ENCODE results near the gene DCLK2. TPM values are rescaled to one million over a fixed set of nuclear protein-coding genes. Genes with fewer than 3 reads are reported as not detected.

The DCLK2 gene
- total RNA-seq, 2 experiments from 2014 or later, result not detected

DNA sequence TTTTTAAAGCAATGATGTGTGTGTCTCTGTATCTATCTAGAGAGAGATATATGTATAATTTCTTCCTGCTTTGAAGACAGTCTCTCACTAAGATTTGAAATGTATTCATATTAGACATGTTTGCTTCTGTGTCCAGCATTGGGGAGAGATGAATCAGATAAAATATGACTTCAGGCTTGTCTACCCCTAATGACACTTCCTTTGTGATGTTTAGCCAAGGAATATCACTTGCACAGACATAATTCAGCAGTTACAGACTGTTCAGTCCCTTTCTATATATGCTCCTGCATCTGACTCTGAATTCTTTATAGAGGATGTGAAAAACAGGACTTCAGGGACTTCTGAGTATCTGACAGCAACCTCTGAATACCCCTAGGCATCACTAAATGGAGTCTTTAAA, 158.4 kb downstream of the DCLK2 start:
- TF ChIP-seq, protein P1, sequence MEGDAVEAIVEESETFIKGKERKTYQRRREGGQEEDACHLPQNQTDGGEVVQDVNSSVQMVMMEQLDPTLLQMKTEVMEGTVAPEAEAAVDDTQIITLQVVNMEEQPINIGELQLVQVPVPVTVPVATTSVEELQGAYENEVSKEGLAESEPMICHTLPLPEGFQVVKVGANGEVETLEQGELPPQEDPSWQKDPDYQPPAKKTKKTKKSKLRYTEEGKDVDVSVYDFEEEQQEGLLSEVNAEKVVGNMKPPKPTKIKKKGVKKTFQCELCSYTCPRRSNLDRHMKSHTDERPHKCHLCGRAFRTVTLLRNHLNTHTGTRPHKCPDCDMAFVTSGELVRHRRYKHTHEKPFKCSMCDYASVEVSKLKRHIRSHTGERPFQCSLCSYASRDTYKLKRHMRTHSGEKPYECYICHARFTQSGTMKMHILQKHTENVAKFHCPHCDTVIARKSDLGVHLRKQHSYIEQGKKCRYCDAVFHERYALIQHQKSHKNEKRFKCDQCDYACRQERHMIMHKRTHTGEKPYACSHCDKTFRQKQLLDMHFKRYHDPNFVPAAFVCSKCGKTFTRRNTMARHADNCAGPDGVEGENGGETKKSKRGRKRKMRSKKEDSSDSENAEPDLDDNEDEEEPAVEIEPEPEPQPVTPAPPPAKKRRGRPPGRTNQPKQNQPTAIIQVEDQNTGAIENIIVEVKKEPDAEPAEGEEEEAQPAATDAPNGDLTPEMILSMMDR (IDR thresholded peaks at IDR 0.05), result no peak
- H3K27me3 ChIP-seq (ENCODE audit: control insufficient read depth in 1 of 2, insufficient read depth in 2 of 2, low read length in 2 of 2), result peaks cover 0 to 3% of the 10 kb centered on the region in 2 experiments
- POLR2A ChIA-PET, result no interaction called here
- CTCF ChIA-PET, result no interaction called here
- intact Hi-C loops (cut with DNase I, micrococcal nuclease), result no loop called here
- Mint-ChIP-seq H3K27ac (no peak overlapping the region), H3K36me3 (ENCODE audit: low read depth) (no peaks in the 10 kb centered on the region), H3K27me3 (peaks cover 11% of the 10 kb centered on the region), H3K4me1 (ENCODE audit: low read depth) (no peaks in the 10 kb centered on the region), H3K9me3 (no peaks in the 10 kb centered on the region), H3K4me3 (no peak overlapping the region)
- DNase-seq (no peak), ATAC-seq (ENCODE audit: poor library complexity) (no peak)
- H3K4me1 ChIP-seq (ENCODE audit: insufficient read depth, low read length), result no peaks in the 10 kb centered on the region
- H3K9me3 ChIP-seq (ENCODE audit: control insufficient read depth in 1 of 2, insufficient read depth in 1 of 2, low read length in 2 of 2), result no peaks in the 10 kb centered on the region
- no peak overlapping the region for H3K27ac ChIP-seq (ENCODE audit: low read depth in 1 of 2, low read length in 2 of 2)
- H3K4me3 ChIP-seq (ENCODE audit: low read length), result no peak overlapping the region
- H3K36me3 ChIP-seq (ENCODE audit: insufficient read depth, low read length), result no peaks in the 10 kb centered on the region

DNA sequence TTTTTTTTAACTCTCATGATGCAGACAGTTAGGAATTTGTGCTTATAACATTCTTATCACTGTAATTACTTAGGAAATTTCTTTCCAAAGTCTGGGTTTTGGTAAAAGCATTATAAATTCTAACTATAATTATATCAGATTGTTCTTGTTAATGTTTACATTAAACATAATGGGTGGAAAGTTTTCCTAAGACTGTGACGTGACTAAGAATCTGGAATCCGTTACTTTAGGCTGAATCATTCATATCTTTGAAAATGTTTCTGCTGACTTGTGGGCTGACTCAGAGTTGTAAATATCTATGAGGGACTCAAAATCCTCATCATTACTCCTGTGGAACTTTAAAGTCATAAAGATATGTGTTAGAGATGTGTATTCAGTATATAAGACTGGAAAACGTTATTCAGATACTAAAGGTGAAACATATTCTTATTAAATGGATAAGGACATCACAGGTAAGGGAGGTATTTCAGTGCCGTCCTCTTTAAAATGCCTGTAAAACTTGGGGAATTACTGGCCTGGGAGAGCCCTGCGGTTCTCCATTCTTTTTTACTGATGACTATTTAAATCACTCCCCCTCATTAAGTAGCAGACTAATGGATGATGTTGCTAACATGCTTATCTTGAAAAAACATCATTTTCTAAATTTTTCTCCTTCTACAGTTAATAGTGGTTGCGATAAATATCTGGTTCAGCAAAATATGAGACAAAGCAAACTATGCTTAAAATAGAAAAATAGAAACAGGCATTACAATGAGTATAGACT, 159.0 kb downstream of the DCLK2 start:
- Histone ChIP-seq H3K4me1 (ENCODE audit: insufficient read depth, low read length) (no peaks in the 10 kb centered on the region), H3K36me3 (ENCODE audit: insufficient read depth, low read length) (no peaks in the 10 kb centered on the region), H3K9me3 (ENCODE audit: control insufficient read depth in 1 of 2, insufficient read depth in 1 of 2, low read length in 2 of 2) (no peaks in the 10 kb centered on the region), H3K4me3 (ENCODE audit: low read length) (no peak overlapping the region), H3K27ac (ENCODE audit: low read depth in 1 of 2, low read length in 2 of 2) (no peak overlapping the region), H3K27me3 (ENCODE audit: control insufficient read depth in 1 of 2, insufficient read depth in 2 of 2, low read length in 2 of 2) (peaks cover 0 to 3% of the 10 kb centered on the region in 2 experiments)
- DNase-seq, result no peak
- CTCF ChIA-PET, result no interaction called here
- intact Hi-C loops (cut with DNase I, micrococcal nuclease), result no loop called here
- POLR2A ChIA-PET, result no interaction called here
- Mint-ChIP-seq H3K4me3 (no peak overlapping the region), H3K27ac (no peak overlapping the region), H3K4me1 (ENCODE audit: low read depth) (no peaks in the 10 kb centered on the region), H3K36me3 (ENCODE audit: low read depth) (no peaks in the 10 kb centered on the region), H3K9me3 (no peaks in the 10 kb centered on the region), H3K27me3 (peaks cover 8% of the 10 kb centered on the region)
- ATAC-seq (ENCODE audit: poor library complexity), result no peak
- TF ChIP-seq, protein P1 (IDR thresholded peaks at IDR 0.05), result no peak

DNA sequence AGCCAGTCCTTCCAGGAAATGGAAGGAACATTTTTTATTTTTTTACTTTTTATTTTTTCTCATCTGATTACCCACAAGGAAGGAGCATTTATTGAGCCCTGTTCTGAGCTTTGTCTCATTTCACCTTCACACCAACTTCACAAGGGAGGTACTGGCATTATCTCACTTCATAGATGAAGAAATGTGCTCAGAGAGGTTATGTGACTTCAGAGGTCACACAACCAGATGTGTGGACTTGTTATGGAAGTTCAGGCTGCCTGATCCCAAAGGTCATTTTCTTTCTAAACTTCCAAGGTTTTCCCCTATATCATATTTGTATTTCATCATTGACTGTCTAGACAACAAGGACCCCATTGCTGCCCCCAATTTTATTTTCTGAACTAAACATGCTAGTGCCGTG, 160.3 kb downstream of the DCLK2 start:
- Histone ChIP-seq H3K9me3 (ENCODE audit: control insufficient read depth in 1 of 2, insufficient read depth in 1 of 2, low read length in 2 of 2) (no peaks in the 10 kb centered on the region), H3K27ac (ENCODE audit: low read depth in 1 of 2, low read length in 2 of 2) (no peak overlapping the region), H3K27me3 (ENCODE audit: control insufficient read depth in 1 of 2, insufficient read depth in 2 of 2, low read length in 2 of 2) (peaks cover 0 to 3% of the 10 kb centered on the region in 2 experiments), H3K36me3 (ENCODE audit: insufficient read depth, low read length) (no peaks in the 10 kb centered on the region), H3K4me1 (ENCODE audit: insufficient read depth, low read length) (no peaks in the 10 kb centered on the region), H3K4me3 (ENCODE audit: low read length) (no peak overlapping the region)
- ChIA-PET CTCF (no interaction called here), POLR2A (no interaction called here)
- Mint-ChIP-seq H3K4me1 (ENCODE audit: low read depth) (no peaks in the 10 kb centered on the region), H3K27me3 (no peaks in the 10 kb centered on the region), H3K36me3 (ENCODE audit: low read depth) (no peaks in the 10 kb centered on the region), H3K27ac (no peak overlapping the region), H3K9me3 (no peaks in the 10 kb centered on the region), H3K4me3 (no peak overlapping the region)
- no peak for ATAC-seq (ENCODE audit: poor library complexity)
- intact Hi-C loops (cut with DNase I, micrococcal nuclease), result no loop called here
- no peak for DNase-seq
- TF ChIP-seq, protein P1 (IDR thresholded peaks at IDR 0.05), result no peak

Data from CD4-positive, alpha-beta T cell (primary cell).